Measurements from ENCODE around the gene NCOA1. TPM values are rescaled to one million over a fixed set of nuclear protein-coding genes. Genes with fewer than 3 reads are reported as not detected.

Gene NCOA1
- total RNA-seq, 1 donor from 2014 or later = 48.4 TPM

DNA sequence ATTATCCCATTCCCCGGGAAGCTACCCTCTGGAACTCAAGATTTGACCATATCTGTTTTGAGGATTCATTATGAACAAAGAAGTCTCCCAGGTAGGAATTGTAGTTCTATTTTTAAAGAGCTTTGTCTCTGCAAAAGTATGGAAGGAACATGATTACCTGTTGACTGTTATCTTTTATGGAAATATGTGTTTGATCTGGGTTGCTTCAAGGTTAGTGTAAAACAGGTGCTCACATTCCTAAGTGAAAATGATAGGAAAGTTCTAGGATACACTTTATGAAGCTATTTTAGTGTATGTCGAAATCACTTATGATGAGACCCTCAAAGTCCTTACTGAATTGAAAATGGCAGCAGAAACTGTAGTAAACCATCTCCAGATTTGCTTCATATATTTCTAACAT, 153.0 kb downstream of the NCOA1 start:
- Histone ChIP-seq H3K36me3 (no peaks in the 10 kb centered on the region), H3K4me3 (no peak overlapping the region), H3K27ac (no peak overlapping the region), H3K4me1 (peaks cover 12% of the 10 kb centered on the region), H3K9me3 (no peaks in the 10 kb centered on the region), H3K27me3 (no peaks in the 10 kb centered on the region)
- intact Hi-C loops (cut with DNase I) = loop anchor here (5.0 kb wide), 1 partner anchor 442 kb away; no protein-coding TSS in a partner anchor
- TF ChIP-seq, protein P1, sequence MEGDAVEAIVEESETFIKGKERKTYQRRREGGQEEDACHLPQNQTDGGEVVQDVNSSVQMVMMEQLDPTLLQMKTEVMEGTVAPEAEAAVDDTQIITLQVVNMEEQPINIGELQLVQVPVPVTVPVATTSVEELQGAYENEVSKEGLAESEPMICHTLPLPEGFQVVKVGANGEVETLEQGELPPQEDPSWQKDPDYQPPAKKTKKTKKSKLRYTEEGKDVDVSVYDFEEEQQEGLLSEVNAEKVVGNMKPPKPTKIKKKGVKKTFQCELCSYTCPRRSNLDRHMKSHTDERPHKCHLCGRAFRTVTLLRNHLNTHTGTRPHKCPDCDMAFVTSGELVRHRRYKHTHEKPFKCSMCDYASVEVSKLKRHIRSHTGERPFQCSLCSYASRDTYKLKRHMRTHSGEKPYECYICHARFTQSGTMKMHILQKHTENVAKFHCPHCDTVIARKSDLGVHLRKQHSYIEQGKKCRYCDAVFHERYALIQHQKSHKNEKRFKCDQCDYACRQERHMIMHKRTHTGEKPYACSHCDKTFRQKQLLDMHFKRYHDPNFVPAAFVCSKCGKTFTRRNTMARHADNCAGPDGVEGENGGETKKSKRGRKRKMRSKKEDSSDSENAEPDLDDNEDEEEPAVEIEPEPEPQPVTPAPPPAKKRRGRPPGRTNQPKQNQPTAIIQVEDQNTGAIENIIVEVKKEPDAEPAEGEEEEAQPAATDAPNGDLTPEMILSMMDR (IDR thresholded peaks at IDR 0.05) = no peak
- TF ChIP-seq POLR2A (IDR thresholded peaks at IDR 0.05) (no peak), POLR2AphosphoS5 (IDR thresholded peaks at IDR 0.05; ENCODE audit: insufficient read depth in 1 of 2, low read depth in 1 of 2) (no peak)
- DNase-seq (ENCODE audit: extremely low spot score in 2 of 2) = no peak

DNA sequence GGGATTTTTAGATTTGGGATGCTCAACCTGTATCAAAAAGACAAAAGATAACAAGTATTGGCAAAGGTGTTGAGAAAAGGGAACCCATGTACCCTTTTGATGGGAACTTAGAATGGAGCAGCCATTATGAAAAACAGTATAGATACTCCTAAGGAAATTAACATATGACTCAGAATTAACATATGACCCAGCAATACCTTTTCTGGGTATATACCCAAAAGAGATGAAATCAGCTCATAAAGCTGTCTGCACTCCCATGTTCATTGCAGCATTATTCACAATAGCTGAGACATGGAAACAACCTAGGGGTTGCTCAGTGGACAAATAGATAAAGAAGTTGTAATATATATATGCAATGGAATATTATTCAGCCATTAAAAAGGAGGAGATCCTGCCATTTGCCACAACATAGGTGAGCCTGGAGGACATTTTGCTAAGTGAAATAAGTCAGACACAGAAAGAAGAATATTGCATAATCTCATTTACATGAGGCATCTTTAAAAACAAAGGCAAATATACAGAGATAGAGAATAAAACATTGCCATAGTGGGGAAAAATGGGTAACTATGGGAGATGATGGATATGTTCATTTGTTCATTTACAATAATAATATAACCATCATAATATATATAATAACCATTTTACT, 160.1 kb downstream of the NCOA1 start:
- Histone ChIP-seq H3K9me3 (no peaks in the 10 kb centered on the region), H3K27me3 (no peaks in the 10 kb centered on the region), H3K4me1 (peaks cover 12% of the 10 kb centered on the region), H3K4me3 (no peak overlapping the region), H3K27ac (no peak overlapping the region), H3K36me3 (no peaks in the 10 kb centered on the region)
- intact Hi-C loops (cut with DNase I) = no loop called here
- no peak for DNase-seq (ENCODE audit: extremely low spot score in 2 of 2)
- TF ChIP-seq, protein P1 (IDR thresholded peaks at IDR 0.05) = no peak
- no peak for TF ChIP-seq POLR2AphosphoS5 (IDR thresholded peaks at IDR 0.05; ENCODE audit: insufficient read depth in 1 of 2, low read depth in 1 of 2)
- no peak for TF ChIP-seq POLR2A (IDR thresholded peaks at IDR 0.05)

GRCh38 chr2:24651643-24652003, 160.6 kb downstream of the NCOA1 start:
- Histone ChIP-seq H3K27ac (no peak overlapping the region), H3K9me3 (no peaks in the 10 kb centered on the region), H3K36me3 (no peaks in the 10 kb centered on the region), H3K27me3 (no peaks in the 10 kb centered on the region), H3K4me3 (no peak overlapping the region), H3K4me1 (peaks cover 12% of the 10 kb centered on the region)
- intact Hi-C loops (cut with DNase I) = no loop called here
- DNase-seq (ENCODE audit: extremely low spot score in 2 of 2) = no peak
- no peak for TF ChIP-seq POLR2AphosphoS5 (IDR thresholded peaks at IDR 0.05; ENCODE audit: insufficient read depth in 1 of 2, low read depth in 1 of 2)
- TF ChIP-seq, protein P1 (IDR thresholded peaks at IDR 0.05) = no peak
- TF ChIP-seq POLR2A (IDR thresholded peaks at IDR 0.05) = no peak

DNA sequence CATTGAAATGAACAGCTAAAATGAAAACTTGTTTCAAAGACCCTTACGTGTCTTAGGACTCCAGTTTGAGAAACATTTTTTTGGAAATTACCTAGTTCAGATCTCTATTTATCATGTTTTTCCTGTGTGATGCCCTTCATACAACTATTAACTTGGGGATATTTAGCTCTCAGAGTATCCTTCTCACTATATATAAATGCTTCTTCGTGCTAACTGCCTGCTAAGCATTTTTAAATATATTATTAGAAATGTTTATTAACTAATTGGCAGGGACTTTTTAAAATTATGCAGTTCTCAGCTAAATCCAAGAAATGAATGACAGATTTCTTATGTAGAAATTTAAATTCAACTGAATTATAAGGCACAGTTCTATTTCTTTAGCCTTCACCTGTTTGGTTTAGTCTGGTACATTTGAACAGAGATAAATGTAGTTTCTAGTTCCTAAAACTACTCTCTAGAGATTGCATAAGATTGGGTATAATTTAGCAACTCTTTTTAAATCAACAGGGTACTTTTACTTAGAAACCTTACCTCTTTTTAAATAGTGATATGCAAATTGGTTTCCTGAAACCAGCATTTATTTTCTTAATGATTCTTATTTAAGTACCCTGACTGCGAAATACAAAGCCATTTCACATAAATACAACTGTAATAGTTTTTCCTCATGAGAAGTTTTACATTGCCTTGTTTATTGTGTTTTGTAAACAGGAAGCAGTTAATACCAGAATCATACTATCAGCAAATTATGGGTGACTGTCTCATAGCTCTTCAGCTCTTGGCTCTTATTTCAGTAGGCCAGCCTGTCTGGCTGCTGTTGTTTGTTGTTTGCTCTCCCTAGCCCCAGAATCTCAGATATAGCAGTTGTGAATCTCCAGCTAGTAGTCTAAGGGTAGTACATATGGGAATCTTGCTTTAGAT, 161.5 kb downstream of the NCOA1 start:
- Histone ChIP-seq H3K4me3 (no peak overlapping the region), H3K27ac (no peak overlapping the region), H3K27me3 (no peaks in the 10 kb centered on the region), H3K36me3 (no peaks in the 10 kb centered on the region), H3K4me1 (peaks cover 12% of the 10 kb centered on the region), H3K9me3 (no peaks in the 10 kb centered on the region)
- no peak for TF ChIP-seq POLR2A (IDR thresholded peaks at IDR 0.05)
- TF ChIP-seq, protein P1 (IDR thresholded peaks at IDR 0.05) = no peak
- TF ChIP-seq POLR2AphosphoS5 (IDR thresholded peaks at IDR 0.05; ENCODE audit: insufficient read depth in 1 of 2, low read depth in 1 of 2) = no peak
- intact Hi-C loops (cut with DNase I) = no loop called here
- DNase-seq (ENCODE audit: extremely low spot score in 2 of 2) = no peak

DNA sequence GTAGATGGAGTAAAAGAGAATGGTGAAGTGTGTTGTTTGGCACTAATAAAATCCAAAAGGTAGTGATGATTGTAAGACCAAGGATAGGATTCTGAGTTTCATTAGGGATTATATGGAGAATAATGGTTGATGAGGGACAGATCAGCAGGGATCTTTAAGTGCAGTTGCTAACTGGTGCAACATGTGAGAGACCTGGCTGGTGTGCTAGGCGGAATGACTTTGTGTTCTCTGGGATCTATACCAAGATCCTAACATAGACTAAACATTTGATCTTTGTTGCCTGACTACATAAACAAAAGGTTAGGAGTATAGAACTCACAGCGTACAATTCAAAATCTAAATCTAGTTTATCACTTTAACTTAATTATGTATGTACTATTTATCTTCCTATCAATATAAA, 166.8 kb downstream of the NCOA1 start:
- no peaks in the 10 kb centered on the region for H3K9me3 ChIP-seq
- no peak for DNase-seq (ENCODE audit: extremely low spot score in 2 of 2)
- intact Hi-C loops (cut with DNase I) = no loop called here

More for the DNA sequence above, 166.8 kb downstream of the NCOA1 start:
- TF ChIP-seq, protein P1 (IDR thresholded peaks at IDR 0.05) = no peak
- TF ChIP-seq POLR2A (IDR thresholded peaks at IDR 0.05) (no peak), POLR2AphosphoS5 (IDR thresholded peaks at IDR 0.05; ENCODE audit: insufficient read depth in 1 of 2, low read depth in 1 of 2) (no peak)
- Histone ChIP-seq H3K36me3 (no peaks in the 10 kb centered on the region), H3K4me3 (no peak overlapping the region), H3K27me3 (no peaks in the 10 kb centered on the region), H3K4me1 (peaks cover 2% of the 10 kb centered on the region), H3K27ac (no peak overlapping the region)

All from vagina (tissue), 2 donors.